NCI-H460 (cell line): Measurements from ENCODE around the gene SYN1. TPM values are rescaled to one million over a fixed set of nuclear protein-coding genes. Genes with fewer than 3 reads are reported as not detected.

ENCODE experiments used
- DNase-seq: peaks from one replicate; pipeline ENCODE4 v3.0.0-alpha.2; 2016; ENCODE audit warnings: low read depth; ENCODE audit errors: extremely low read depth
- small RNA-seq, 2 experiments: library from RNA; depleted of rRNA; stranded (forward); fragments of <200 nt; gene quantifications; one replicate each; pipeline ENCODE3, GENCODE V24; 2014
- total RNA-seq: library from RNA; depleted of rRNA; stranded (reverse); fragments of >200 nt; shearing (Covaris generic); gene quantifications from 2 replicates; pipeline ENCODE4 v1.2.3, GENCODE V29; 2014; rRNA removed

Gene SYN1
- total RNA-seq, 1 experiment from 2014 or later, result not detected

- peak; percentile 89 for DNase-seq
Measured at GRCh38 chrX:47540754-47541538, 78.7 kb downstream of the SYN1 start.

GRCh38 chrX:47539860-47540259 lies 79.8 kb downstream of the SYN1 start:
- DNase-seq, result no peak

DNA sequence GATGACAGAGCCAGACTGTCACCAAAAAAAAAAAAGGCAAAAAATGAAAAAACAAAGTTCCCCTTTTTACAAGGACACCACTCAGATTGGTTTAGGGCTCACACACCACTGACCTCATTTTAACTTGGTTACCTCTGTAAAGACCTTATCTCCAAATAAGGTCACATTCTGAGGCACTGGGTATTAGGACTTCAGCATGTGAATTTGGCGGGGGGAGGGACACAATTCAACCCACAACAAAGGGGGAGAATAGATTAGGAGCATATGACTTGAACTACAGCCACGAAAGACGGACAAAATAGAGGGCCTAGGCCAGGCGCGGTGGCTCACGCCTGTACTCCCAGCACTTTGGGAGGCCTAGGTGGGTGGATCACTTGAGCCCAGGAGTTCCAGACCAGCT lies 89.6 kb downstream of the SYN1 start:
- no peak for DNase-seq

- no peak for DNase-seq
Measured at GRCh38 chrX:47529548-47529947, 90.1 kb downstream of the SYN1 start.

- DNase-seq, result no peak
Measured at GRCh38 chrX:47523713-47524166, 95.9 kb downstream of the SYN1 start.

- peak; percentile 78 for DNase-seq
Measured at GRCh38 chrX:47523297-47523696, 96.4 kb downstream of the SYN1 start.

Small RNA genes lying within 50 kb of the gene (small RNA-seq; reads per million reads assigned to genes)
- 0 reads per million in 2 experiments for gene MIR4769

Other genes with a start within 250 kb of the SYN1 start
- not detected in 2 replicates for gene ZNF157, start 249.3 kb downstream of the SYN1 start, total RNA-seq
- gene ZNF41, start 136.6 kb downstream of the SYN1 start, total RNA-seq, result 29.1 and 29.5 TPM in 2 replicates
- 51.6 and 57.0 TPM in 2 replicates for gene ARAF, start 58.7 kb downstream of the SYN1 start, total RNA-seq
- 657 and 660 TPM in 2 replicates for gene TIMP1, start 37.4 kb downstream of the SYN1 start, total RNA-seq
- gene CFP, start 10.1 kb upstream of the SYN1 start, total RNA-seq, result 0.10 TPM in 1 of 2 replicates, not detected in the other
- 36.4 and 40.4 TPM in 2 replicates for gene ELK1, start 30.7 kb upstream of the SYN1 start, total RNA-seq
- 241 and 269 TPM in 2 replicates for gene UXT, start 39.3 kb upstream of the SYN1 start, total RNA-seq
- 6.5 and 8.1 TPM in 2 replicates for gene ZNF81, start 217.0 kb upstream of the SYN1 start, total RNA-seq